HG03095 (cell line): ENCODE results near the gene RNF223.

ENCODE experiments used
- ATAC-seq: cut with Tn5 transposase; IDR thresholded peaks from one replicate; pipeline ENCODE4 v1.9.1; 2021; ENCODE audit warnings: moderate library complexity; ENCODE audit not compliant: unreplicated experiment

RNF223 gene

GRCh38 chr1:1073743-1074587, at the start of gene RNF223:
Gene RNF223 (minus strand): TSS chr1:1074306. CDS start chr1:1072566, 1,740 bp downstream.
- ATAC-seq: no peak

- ATAC-seq: no peak
Observed at GRCh38 chr1:1122981-1123480, 48.9 kb upstream of the RNF223 start.

- ATAC-seq: peak; percentile 51
Observed at GRCh38 chr1:1122078-1122811, 48.1 kb upstream of the RNF223 start.

GRCh38 chr1:1121611-1122077, 47.5 kb upstream of the RNF223 start:
- no peak for ATAC-seq

GRCh38 chr1:1120866-1121591, 46.9 kb upstream of the RNF223 start:
- ATAC-seq: no peak

GRCh38 chr1:1120096-1120495, 46.0 kb upstream of the RNF223 start:
- no peak for ATAC-seq

GRCh38 chr1:1119272-1119890, 45.3 kb upstream of the RNF223 start:
- no peak for ATAC-seq

GRCh38 chr1:1118876-1119220, 44.7 kb upstream of the RNF223 start:
- no peak for ATAC-seq

- ATAC-seq: no peak
Observed at GRCh38 chr1:1118011-1118875, 44.1 kb upstream of the RNF223 start.

- ATAC-seq: no peak
Observed at GRCh38 chr1:1117469-1117831, 43.3 kb upstream of the RNF223 start.

GRCh38 chr1:1116701-1117468, 42.8 kb upstream of the RNF223 start:
- ATAC-seq: no peak

- ATAC-seq: peak; percentile 91
Observed at GRCh38 chr1:1115786-1116700, 41.9 kb upstream of the RNF223 start, which contains the start of gene C1orf159. Gene C1orf159 (minus strand): TSS chr1:1116089. CDS start chr1:1091543, 24,546 bp downstream.

- ATAC-seq: no peak
Observed at GRCh38 chr1:1115136-1115785, 41.2 kb upstream of the RNF223 start.

GRCh38 chr1:1114431-1114830, 40.3 kb upstream of the RNF223 start:
- no peak for ATAC-seq

GRCh38 chr1:1112237-1112985, 38.3 kb upstream of the RNF223 start:
- ATAC-seq: no peak

- no peak for ATAC-seq
Observed at GRCh38 chr1:1111516-1112236, 37.6 kb upstream of the RNF223 start.
